A172 (cell line): Measurements from ENCODE around the gene CEP126. TPM values are rescaled to one million over a fixed set of nuclear protein-coding genes. Genes with fewer than 3 reads are reported as not detected.
A peak's percentile ranks its signal among the peaks of the same experiment; 100 is the strongest.

Experiments used
- DNase-seq: peaks from one replicate; pipeline ENCODE4 v3.0.0-alpha.2; 2015; ENCODE audit warnings: low spot score
- total RNA-seq: library from RNA; depleted of rRNA; stranded (reverse); fragments of >200 nt; shearing (Covaris generic); gene quantifications from 2 replicates; pipeline ENCODE4 v1.2.3, GENCODE V29; 2014; rRNA removed

CEP126 gene, protein sequence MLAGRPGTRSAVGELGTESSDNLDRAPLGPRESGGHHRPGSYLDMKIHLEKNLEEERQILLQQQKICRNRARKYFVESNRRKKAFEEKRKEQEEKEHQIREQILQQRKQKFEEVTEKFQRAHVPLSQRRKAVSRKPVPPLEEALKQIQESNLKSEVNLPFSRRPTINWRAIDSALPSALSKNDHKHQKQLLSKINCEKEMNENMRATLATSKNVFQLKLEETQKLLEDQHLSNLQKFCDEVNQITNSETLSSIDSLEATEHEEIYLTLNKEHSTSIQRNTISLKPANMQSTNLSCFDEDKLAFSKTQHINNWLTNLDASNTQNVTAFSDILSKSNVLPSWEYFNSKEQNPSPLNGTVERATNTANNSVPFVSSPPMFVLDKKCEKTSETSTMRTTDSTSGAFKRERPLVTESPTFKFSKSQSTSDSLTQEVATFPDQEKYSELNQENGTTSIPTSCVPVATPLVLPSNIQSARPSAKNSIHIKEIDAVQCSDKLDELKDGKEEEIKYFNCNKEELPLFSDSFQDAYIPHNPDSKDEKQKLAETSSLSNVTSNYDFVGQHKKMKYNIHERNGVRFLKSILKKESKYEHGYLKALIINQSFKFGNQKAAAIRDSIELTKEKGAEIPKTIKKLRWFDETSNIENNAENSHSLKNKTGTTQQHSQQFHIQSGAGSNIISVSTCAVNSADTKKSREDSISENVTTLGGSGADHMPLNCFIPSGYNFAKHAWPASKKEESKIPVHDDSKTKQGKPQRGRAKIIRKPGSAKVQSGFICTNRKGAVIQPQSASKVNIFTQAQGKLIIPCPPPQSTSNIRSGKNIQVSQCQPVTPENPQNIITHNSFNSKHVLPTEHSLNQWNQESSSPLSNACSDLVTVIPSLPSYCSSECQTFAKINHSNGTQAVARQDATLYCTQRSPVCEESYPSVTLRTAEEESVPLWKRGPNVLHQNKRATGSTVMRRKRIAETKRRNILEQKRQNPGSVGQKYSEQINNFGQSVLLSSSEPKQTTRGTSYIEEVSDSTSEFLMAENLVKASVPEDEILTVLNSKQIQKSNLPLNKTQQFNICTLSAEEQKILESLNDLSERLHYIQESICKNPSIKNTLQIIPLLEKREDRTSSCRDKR
- 0.72 TPM in 2 replicates for total RNA-seq

- peak; percentile 76 for DNase-seq
Measured at GRCh38 chr11:101914738-101915426, at the start of gene CEP126. CEP126 (plus strand) TSS chr11:101915010; CDS start chr11:101915285, 275 bp downstream.

DNA sequence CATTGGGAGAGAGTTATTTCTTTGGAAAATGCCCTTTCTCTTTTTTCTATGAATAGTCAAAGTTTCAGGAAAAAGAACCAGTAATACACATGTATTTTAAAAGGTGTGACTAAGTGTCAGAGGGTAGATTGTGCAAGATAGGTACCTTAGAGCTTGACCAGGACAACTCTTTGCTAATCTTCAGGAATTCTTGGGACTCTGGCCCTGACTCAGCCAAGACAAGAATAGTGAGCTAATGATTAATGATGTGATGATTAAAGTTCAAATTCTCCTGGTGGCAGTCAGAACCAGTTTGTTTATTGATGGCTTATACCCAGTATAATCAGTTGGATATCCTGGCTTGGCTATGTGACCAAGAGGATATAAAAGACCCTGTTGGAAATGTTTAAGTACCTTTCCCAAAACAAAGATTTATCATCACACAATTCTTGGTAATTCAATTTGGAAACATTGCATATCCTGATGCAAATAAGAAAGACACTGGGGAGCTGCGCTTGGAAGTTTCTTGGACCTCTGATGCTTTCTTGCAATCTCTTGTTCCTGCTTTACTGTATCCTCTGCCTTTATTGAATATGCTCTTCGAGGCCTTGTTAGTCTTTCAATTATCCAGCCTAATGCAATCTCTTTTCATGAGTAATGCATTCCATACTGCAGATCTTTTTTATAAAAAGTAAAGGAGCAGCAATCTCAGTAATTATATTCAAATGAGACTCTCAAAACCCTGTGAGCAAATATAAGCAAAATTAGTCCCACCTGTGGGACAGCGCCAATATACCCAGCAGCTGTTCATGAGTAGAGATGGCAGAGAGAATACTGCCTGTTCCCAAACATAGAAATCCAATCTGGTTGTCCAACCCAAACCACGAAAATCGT is 48.0 kb upstream of the CEP126 start:
- peak; percentile 39 for DNase-seq

- DNase-seq = peak; percentile 15
Measured at GRCh38 chr11:101867951-101868350, 46.9 kb upstream of the CEP126 start.

- DNase-seq = peak; percentile 52
Measured at GRCh38 chr11:101870510-101870909, 44.3 kb upstream of the CEP126 start.

DNA sequence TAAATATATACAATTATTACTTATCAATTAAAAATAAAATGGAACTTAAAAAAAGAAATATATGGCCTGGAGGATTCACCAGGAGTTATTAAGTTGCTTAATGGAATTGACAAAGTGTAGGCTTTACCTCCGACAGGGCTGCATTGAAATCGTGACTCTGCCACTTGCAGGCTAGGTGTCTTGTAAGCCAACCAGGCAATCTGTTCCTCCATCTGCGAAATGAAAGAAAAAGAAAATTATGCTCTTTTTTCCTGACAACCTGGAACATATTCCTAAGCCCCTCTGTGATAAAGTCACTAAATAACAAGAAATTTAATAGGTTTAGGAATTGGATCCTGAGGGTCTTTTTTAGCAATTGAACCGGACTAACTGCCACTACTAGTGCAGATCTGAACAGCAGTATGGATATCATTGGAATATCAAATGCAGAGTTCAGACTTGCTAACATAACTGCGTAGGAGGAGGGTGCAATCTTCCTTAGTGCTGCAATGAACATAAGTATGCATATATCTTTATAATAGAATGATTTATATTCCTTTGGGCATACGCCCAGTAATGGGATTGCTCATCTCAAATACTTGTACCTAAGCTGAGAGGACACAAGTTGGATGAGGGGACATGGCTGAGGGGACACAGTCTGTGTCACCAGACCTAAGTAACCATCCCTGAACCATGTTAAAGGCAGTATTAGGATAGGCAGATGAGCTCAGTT is 42.5 kb upstream of the CEP126 start:
- no peak for DNase-seq

DNA sequence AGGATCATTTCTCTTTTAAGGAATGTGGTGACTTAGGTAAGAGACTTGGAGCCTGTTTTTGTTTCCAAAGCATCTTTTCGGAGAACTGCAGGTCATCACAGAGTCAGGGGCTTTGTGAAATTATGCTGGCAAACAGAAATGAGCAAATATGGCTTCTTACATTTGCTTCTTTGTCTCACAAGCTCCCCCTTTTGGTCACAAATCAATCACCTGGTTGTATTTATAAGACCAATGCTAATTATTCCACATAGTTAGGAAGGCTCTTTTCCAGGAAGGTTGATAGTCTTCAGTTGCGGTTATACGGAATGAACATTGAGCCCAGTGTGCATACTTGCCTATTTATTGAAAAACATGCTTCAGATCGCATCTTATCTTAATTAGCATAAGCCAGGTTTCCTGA is 34.6 kb upstream of the CEP126 start:
- peak; percentile 13 for DNase-seq

DNA sequence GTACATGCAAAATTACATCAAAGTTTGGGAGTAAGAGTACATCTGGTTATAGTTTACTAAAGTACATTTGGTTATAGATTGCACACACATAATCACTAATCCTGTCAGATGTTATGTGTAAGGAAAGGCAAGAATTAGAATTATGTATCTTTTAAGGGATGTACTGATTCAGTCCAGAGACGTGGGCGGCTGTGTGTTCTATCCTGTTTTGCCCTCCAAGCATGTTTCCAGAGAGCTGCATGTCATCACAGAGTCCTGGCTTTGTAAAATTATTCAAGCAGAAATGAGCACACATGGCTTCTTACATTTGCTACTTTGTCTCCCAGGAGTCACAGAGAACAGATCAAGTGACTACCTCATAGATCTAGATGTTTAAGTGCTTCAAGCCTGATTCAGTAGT is 33.2 kb upstream of the CEP126 start:
- no peak for DNase-seq

DNA sequence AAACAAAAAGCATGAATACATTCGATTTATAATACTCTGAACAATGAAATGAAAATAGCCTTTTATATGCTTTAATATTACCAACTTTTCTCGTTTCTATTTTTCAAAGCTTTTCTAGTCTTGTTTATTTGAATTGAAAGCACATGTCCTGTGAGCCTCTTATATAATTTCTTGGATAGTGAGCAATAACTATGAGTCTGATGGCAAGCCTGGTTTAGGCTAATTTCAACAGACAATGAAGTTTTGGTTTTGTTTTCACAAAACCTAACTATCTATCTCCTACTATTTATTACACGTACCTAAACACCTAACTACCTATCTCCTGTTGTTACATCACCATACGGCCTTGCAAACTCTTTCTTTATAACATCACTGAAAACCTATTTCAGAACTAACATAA is 29.2 kb upstream of the CEP126 start:
- no peak for DNase-seq

DNA sequence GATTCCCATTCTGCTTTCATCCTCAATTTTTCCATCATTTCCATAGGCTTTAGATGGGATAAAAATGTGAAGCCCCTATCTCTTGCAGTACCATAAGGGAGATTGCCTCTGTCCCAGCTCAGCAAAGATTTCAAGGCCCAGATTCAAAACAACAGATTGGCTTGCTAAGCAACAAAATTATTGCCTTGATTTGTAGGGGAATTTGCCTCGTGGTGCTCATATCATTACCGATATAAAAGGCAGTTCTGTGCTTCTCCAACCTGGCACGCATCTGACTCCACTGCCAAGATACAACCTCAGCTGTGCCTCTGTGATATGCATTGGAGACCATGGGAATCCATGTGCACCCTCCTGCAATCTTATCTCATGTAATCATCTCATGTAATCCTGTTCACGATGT is 25.0 kb upstream of the CEP126 start:
- no peak for DNase-seq

GRCh38 chr11:101894505-101894904 is 20.3 kb upstream of the CEP126 start:
- no peak for DNase-seq

DNA sequence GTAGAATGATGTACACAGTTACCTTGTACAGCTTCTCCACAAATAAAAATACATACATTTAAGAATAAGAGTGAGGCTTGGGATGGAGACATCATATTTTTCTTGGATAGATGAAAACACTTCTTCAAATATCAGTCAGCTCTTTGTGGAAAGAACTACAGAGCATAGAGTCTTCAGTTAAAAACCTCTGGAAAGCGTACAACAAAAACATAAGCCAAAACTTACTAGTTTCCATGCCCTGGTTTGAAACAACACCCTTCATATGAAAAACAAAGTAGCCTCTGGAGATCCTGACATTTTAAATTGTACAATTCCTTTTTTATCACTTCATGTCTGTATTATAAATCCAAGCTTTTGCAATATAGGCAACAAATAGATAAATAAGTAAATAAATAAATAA is 7.0 kb upstream of the CEP126 start:
- DNase-seq = no peak

GRCh38 chr11:101909087-101909486 is 5.7 kb upstream of the CEP126 start:
- DNase-seq = no peak

- no peak for DNase-seq
Measured at GRCh38 chr11:101912823-101913284, 2.0 kb upstream of the CEP126 start.

DNA sequence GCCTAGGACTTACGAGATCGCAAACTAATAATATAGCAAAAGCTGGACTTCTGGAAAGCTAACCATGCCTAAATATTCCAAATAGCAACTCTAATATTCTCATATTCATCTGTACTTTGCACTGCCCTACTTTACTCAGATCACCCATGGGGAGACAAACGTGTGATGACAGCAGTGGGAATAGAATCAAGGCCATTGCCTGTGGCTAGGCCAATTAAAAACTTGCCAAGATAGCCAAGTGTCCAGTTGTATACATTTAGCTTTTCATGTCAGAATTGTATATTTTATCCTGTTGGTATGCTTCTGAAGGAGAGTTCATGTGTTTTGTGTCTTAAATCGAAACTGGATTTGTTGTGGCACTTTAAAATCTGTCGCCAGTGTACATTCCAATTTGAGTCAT is 1.2 kb upstream of the CEP126 start:
- no peak for DNase-seq

DNA sequence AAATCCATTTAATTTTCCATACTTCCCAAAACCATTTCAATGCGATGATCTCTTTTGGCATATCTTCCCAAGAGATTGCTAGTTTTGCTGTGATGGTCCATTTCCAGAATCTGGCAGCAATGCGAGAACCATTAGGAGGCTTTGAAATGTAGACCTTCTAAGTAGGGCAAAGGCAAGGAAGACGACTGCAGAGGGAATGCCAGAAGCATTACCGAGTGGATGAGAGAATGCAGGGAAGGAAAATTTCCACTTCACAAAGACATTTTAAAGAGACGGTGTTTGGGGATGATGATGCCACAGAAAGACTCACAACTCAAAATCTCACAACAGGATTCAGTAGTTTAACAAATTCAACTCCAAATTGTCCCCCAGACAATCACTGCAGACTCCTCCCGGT is 471 bp upstream of the CEP126 start:
- DNase-seq = peak; percentile 1

- DNase-seq = peak; percentile 7
Measured at GRCh38 chr11:101915791-101916291, 1.0 kb downstream of the CEP126 start.

- no peak for DNase-seq
Measured at GRCh38 chr11:101916422-101916821, 1.6 kb downstream of the CEP126 start, which contains the start of gene ANGPTL5. ANGPTL5 (minus strand) TSS chr11:101916522; CDS start chr11:101907909, 8,613 bp downstream.

DNA sequence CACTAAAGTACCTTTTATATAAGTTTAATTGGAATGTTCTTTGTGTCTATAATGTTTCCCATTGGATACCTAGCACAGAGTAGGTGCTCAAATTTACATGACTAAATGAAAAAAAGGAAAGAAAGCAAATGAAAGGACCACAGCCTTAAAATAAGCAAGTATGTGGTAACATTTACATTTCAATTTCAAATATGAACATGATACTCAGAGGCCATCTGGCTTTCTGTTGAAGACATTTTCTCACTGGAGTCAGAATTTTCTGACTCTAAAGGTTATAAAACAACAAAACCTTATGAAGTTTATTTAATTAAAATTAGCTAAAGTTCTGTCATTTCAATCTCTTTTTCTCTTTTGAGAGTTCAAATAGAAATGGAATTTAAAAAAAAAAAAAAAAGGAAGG is 2.4 kb downstream of the CEP126 start:
- DNase-seq = no peak

DNA sequence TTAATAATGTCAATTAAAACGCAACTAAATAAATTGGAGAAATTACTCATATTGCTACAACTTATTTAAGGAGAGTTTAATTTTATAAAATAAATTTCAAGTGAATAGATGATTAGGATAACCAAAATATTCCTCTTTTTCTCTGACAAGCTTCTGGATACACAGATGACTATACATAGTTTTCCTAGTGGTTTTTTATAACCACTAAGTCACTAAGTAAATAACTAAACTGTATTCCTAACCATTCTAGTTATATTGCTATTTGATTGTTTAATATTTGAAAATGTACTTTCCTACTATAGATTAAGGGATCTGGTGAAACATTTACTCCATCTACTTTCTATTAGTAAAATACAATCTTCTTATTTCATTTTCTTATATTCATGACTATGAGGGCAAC is 6.2 kb downstream of the CEP126 start:
- DNase-seq = no peak

GRCh38 chr11:101923554-101923953 is 8.7 kb downstream of the CEP126 start:
- no peak for DNase-seq
